ENCODE results near the gene COMT.
"Not testable (repeated sequence)": the region's sequence is repeated elsewhere in the genome, so short reads cannot be mapped to it uniquely, and the experiment has no call there.

The COMT gene

DNA sequence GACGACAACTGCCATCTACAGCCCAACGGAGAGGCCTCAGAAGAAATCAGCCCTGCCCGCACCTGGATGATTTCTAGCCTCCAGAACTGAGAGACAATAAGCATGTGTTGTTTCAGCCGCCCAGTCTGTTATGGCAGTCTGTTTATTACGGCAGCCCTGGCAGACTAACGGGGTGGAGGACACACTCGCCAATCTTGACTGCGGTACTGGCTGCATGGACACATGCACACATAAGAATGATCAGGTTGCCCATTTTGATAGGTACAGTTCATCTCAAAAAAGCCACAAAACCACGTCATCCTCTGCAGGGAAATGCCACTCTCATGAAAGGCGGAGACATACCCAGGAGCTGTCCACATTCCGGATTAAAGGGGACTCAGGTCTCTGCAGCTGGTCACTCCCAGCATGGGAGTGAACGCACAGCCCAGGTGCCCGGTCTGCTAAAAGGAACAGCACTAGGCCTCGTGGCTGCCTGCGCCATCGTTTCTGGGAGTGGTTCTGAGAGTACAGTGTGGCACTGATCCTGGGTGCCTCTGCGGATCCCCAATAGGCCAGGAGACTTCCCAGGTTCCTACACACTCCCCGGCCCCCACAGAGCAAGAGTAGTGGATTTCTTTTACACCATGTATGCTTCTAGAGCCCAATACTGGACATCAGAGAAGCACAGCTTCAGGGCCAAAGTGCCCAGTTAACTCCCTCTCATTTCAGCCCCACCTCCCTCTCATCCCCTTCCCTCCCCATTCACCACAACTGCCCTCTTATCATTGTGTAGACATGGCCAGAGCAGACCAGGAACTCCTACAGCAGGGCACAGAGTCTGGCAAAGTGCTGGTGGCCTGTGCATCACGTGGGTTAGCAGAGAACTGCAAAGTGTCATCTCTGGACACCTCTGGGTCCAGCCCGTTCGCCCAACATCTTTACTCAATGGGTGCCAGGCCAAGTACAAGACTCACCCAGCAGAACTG, 11.7 kb upstream of the COMT start:
- no peak for DNase-seq (ENCODE audit: low spot score)

DNA sequence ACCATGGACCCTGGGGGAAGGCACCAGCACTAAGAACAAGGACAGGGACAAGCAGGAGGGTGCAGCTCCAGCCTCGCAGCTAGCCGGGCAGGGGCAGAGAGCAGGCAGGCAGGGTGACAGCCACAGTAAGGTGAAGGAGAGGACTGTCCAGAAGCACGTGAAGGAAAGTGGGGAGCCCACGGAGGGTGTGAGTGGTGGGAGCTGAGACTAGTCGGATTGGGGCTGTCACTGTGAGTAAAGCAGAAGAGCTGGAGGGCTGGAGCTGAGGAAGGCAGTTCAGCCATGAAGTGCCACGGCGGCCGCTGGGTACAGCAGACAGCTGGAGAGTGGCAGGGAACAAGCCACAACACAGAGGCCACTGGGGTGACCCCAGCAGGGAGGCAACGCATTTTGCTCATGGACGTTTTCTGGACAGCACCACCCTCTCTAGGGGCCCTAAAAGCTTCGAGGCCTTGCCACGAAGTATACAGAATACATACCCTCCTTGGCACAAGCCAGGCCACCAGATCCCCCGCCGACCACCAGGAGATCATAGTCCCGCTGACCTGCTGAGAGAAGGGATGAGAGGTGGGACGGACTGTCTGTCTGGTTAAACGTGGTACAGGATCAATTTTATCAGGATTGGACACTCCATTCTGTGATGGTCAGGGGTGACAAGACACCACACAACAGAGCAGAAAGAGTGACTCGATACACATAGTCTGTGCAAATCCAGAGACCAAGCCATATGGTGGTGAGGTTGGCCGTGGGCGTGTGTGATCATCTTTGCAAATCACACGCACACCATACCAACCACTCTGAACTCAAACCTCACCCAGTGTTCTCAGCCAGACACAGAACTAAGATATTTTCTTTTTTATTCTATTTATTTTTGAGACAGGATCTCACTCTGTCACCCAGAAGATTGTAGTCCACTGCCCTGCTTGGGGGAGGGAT, 10.8 kb upstream of the COMT start:
- DNase-seq (ENCODE audit: low spot score): no peak

DNA sequence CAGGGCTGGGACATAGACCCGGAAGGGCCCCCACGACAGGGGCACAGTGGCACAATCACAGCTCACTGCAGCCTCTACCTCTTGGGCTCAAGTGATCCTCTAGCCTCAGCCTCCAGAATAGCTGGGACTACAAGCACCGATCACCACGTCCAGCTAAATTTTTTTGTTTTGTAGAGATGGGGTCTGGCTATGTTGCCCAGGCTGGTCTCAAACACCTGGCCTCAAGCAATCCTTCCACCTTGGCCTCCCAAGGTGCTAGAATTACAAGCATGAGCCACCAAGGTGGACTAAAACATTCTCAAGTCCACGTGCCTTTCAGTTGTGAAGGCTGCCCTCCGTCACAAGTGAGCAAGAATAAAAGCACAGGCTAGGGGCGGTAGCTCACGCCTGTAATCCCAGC, 10.1 kb upstream of the COMT start:
- DNase-seq (ENCODE audit: low spot score): no peak

DNA sequence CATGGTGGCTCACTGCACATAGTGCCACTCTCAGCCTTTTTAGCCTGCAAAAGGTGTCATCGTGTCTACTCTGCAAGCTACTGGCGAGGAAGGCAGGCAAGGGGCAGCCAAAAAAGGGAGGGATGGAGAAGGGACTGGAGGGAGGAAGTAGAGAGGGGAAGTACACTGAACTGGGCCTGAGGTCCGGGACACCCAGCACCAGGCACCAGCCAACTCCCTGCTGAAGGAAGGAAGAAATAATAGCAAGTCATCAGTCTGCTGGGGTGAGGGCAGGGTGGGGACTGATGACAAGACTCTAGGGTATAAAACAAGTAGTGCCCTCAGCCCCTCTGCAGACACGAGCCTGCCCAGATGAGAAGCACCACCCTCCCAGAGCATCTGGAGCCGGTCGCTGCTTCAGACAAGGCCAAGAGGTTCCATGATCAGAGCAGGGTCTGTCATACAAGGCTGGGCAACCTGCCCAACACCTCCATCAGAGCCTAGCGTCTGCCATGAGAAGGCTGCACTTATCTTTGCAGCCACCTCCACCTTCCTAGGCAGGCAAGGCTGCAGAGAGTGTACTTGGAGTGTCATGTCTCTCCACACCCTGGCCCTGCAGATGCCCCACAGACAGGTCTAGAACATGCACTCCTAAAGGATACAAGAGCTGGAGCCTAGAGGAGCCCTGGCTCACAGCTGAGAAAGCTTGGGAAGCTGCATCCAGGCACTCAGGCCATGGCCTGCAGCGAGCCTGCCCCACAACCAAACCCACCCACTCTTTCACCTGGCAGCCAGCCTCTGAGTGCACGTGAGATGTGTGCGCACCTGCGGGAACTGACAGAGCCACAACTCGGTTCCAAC, 9.0 kb upstream of the COMT start:
- DNase-seq (ENCODE audit: low spot score): no peak

DNA sequence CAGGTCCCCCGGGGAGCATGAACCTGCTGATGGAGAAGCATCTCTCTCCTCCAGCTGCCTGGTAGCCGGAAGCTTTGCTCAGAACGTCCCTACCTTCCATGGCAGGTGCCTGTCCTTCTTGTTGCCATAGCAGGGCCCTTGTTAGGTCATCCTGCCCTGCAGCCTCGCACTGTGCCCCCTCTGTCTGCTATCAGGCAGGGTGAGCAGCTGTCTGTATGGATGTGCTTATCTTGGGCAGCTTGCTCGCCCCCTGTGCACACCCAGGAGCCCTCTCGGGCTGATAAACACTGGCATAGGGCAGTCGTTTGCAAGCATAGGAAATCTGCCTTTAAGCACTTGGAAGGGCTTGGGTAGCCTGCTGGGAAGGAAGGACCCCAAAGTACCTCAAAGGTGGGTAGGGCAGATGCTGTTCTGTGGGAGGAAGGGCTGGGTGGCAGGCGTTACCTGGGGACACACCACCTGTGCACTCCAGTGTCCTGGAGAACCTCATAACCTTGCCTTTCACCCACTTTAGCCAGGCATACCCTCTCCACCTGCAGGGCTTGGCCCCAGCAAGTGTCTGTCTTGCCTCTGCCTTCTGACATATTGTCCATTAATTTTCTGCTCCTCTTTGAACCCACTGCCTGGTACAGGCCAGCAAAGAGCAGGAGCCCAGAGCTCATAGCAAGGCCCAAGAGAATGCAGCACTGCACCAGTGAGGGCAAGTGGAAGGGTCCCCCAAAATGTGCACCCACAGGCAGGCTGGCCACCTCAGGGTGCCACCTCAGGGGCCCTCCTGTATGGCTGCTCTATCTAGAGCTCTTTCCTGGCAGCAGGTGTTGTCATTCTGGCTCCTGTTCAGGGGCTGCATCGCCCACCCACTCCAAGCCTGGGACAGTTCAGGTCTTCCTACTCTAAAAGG, 8.0 kb upstream of the COMT start:
- no peak for DNase-seq (ENCODE audit: low spot score)

DNA sequence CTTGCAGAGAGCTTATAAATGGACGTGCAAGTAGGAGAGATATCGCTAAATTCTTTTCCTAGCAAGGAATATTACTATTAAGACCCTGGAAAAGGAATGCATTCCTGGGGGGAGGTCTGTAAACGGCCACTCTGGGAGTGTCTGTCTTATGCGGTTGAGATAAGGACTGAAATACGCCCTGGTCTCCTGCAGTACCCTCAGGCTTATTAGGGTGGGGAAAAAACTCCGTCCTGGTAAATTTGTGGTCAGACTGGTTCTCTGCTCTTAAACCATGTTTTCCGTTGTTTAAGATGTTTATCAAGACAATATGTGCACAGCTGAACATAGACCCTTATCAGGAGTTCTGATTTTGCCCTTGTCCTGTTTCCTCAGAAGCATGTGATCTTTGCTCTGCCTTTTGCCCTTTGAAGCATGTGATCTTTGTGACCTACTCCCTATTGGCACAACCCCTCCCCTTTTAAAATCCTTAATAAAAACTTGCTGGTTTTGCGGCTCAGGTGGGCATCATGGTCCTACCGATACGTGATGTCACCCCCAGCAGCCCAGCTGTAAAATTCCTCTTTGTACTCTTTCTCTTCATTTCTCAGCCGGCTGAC, 6.4 kb upstream of the COMT start:
- not testable (repeated sequence) for DNase-seq (ENCODE audit: low spot score)

DNA sequence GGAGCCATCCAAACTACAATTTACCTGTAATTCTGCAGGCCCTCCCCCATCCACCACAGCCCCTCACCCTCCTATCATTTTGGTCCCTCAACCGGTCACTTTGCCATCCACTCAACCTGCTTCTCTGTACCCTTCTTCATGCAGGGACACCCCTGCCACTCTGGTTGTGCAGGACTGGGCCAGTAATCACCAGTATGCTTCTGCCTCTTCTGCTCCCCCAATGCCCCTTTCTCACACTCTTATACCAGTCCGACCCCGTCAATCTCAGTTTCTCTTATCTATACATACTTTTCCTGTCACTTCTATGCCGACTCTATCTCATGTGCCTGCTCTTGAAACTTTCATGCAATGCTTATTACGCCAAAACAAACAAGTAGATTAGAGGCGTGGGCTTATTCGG, 5.1 kb upstream of the COMT start:
- no peak for DNase-seq (ENCODE audit: low spot score)

DNA sequence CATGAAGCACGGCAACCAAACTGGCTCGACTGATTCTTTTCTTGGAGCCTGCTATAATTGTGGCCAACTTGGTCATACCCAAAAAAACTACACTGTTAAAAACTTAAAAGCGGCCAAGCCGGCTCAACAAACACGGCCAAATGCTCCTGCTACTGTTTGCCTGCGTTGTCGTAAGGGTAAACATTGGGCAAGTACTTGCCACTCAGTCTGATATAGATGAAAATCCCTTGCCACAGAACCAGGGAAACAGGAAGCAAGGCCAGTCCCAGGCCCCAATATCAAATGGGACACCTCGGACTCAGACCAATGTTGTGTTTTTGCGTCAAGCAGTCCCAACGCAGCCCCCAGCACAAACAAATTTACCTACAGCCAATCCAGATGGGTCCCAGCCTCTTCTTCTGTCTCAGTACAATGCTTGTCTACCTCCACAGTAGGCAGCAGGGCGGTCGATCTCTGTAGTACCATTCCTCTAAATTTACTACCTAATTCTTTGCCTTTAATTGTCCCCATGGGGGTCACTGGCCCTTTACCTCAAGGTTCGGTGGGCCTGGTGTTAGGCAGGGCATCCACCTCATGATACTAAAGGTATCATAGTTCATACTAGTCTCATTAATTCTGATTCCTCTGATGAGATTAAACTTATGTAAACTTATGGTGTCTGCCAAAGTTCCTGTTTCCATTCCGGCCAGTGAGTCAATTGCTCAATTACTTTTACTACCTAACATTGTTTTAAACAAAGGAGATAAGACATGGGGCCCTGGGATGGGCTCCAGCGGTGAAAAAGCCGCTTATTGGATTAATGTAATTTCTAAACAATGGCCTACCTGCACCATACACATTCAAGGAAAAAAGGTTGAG, 3.7 kb upstream of the COMT start:
- DNase-seq (ENCODE audit: low spot score): no peak

DNA sequence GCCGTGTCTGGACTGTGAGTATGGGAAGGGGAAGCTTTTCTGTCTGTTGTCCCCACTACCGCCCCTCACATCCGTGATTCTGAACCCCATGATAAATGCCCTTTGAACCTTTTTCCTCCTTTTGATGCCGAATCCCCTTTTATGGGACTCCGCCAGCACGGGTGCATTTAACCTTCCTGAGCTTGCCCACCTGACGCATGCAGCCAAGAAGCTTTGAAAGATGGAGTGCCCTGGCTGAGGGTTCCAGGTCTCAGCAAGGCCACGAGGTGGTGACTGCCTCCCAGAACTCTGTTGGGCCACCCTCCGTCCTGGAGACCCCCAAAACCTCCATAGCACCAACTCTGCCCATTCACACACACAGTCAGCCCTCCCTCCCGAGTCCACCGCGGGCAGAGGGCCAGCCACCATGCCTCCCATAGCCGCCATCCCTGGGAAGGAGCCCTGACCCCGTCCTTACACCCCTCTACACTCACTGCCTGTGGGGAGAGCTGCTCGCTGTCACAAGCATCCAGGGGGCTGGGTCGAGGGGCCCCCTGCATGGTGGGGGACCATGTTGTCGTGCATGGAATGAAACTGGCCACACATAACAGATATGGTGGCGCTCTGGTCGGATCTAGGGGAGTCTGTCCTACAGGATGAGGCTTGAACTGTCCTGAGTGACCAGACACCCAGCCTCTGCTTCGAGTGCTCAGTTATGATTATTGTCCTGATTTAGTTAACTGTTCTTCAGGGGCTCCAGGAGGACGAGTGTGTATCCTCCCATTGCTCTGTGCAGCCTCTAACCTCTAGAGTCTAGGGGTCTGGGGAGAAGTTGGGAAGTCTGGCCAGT, 822 bp upstream of the COMT start:
- no peak for DNase-seq (ENCODE audit: low spot score)

DNA sequence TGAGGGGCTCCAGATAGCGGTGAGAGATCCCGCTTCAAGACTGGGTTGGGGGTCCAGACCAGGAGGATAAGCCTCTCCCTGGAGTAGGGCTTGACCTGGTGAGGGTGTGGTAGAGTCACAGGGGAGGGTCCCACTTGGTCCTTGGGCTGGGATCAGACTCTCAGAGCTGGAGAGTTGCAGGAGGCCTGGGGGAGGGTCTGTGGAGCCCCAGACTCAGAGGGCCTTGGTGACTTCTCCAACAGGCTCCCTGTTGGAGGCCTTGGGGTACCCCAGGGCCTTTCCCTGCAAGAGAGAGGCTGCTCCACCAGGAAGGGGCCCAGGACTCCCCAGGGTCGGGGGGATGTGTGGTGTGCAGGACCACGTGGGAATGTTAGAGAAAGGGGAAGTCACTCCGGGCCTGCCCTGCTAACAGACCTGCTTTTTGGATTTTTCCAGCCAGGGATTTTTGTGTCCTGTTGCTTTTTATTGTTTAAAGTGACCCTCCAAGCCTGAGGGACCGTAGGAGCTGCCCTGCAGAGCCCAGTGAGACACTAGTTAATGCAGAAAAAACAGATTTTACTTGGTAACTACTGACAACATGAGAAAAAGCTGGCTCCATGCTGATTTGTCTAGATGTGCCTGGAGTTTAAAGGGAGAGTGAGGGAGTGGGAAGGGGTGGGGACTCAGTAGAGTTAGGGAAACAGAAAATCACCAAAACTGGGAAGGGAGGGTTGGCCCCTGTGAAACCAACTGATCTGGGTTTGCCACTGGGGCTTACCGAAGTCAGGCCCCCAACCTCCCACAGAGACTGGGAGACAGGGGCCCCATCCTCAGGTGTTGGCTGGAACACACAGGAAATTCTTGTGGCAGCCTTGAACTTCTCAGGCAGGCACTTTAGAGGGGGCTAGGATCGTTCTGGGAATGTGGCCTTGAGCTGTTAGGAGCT, 847 bp downstream of the COMT start:
- peak; percentile 60 for DNase-seq (ENCODE audit: low spot score)

DNA sequence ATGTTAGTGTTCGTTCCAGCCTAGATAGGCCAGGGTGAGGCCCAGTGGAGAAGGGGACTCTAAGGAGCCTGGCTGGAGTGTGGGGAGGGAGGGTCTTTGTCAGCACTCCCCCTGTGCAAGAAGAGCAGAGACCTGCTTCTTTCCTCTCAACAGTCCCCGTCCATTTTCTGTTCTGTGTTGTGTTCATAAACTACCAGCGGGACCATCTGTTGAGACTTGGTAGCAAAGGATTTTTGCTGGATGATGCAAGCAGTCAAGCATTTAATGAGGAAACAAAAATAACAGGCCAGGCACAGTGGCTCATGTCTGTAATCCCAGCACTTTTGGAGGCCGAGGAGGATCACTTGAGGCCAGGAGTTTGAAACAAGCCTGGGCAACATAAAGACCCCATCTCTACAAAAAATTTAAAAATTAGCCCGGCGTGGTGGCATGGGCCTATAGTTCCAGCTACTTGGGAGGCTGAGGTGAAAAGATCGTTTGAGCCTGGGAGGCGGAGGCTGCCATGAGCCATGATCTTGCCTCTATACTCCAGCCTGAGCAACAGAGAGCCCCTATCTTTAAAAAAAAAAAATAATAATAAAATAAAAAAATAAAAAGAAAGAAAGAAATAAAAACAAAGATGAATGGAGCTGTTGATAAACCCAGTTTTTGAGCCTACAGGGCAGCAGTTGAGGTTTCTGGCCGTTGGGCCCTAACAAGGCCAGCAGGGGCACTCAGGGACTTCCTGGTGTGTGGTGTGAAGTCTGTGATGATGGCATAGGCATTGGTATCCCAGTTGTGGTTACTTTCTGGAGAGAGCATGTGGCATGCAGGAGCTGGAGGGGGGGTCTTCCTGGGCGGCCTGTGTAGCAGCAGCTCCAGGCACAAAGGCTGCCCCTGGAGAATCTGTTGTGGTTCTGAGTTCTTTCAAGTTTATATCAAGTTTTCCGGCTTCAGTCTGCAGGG, 1.8 kb downstream of the COMT start:
- no peak for DNase-seq (ENCODE audit: low spot score)

DNA sequence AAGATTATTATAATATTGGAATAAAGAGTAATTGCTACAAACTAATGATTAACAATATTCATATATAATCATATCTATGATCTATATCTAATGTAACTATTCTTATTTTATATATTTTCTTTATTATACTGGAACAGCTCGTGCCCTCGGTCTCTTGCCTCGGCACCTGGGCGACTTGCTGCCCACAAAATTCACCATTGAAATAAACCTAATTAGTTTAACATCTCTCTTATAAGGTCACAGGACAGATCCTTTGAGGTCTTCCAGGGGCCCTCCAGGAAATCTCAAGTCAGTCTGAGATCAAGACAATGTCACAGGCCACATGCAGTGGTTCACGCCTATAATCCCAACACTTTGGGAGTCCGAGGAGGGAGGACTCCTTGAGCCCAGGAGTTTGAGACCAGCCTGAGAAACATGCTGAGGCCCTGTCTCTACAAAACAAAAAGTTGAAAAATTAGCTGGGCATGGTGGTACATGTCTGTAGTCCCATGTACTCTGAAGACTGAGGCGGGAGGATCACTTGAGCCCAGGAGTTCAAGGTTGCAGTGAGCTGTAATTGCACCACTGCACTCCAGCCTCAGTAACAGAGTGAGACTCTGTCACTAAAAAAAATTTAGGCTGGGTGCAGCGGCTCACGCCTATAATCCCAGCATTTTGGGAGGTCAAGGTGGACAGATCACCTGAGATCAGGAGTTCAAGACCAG, 6.6 kb downstream of the COMT start:
- no peak for DNase-seq (ENCODE audit: low spot score)

DNA sequence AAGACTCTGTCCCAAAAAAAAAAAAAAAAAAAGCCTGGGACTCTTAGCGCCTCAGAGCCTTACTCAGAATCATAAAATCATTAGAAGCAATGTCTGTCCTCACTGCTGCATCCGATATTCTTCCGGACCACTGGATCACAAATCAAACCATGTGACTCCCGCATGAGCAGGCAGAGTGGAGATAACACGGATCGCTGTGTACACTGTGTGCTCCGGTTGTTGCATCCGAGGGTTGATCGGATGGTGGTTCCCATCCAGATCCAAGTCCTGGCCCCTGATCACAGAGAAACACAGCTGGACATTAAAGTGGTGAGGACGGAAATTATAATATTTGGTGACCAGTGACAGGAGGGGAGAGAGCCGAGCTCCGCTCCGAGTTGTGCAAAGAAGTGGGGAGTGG, 9.8 kb downstream of the COMT start:
- DNase-seq (ENCODE audit: low spot score): no peak

DNA sequence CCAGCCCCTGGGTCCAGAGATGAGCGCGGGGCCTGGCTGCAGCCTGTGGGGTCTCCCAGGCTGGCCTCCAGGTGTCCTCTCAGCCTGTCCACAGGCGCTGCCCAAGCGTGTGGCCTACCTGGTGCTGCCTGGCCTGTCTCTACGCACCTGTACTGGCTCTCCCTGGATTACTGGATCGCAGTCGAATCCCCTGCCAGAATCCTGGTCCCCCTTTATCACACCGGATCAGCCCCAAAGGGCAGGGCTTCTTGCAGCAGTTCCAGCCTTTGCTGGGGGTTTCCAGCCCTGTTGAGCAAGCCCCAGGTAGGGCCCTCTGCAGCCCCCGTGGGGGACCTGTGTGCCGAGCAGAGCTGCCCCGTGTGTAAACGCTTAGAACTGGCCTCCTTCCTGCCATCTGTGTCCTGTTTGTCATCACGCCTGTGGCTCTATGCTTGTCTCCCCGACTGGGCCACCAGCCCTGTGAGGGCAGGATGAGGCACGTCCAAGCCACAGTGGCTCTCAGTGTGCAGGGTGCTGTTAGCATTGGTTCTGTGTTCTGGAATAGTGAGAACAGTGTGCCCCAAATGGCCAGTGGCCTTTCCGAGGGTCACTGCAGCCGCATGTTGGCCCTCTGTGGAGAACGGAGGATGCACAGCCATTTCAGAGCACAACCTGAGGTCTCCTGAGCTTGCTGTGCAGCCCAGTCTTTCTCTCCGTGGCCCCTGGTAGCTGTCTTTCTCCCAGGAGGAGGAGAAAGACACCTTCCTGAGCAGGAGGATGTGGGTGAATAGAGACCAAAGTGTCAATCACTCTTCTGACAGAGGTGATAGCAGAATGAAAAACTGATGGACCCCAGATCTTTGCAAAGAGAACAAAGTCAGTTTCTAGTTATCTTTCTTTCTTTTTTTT, 13.9 kb downstream of the COMT start:
- DNase-seq (ENCODE audit: low spot score): no peak

DNA sequence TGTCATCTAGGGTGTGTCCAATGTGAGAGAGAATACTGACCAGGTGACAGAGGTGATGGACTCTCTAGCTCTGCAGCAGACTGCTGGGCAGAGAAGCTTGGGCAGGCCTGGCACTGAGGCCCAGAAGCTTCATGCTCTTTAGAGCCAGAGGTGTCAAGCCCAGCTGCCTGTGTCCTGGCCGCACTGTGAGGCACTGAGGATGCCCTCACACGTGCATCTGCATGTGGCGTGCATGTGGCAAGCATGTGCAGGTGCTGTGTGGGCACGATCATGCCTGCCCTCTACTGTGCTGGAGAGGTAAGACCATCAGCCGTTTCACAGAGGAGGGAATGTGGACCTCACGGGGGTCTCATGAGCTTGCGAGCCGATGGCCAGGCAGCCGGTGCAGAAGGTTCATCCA, 15.9 kb downstream of the COMT start:
- DNase-seq (ENCODE audit: low spot score): no peak

Measured in germinal center (tissue), 1 donor.